Endodermal cell (in vitro differentiated cells): Measurements from ENCODE around the gene IRF2BP1. TPM values are rescaled to one million over a fixed set of nuclear protein-coding genes. Genes with fewer than 3 reads are reported as not detected.

Experiments
- DNase-seq: peaks from one replicate; pipeline ENCODE4 v3.0.0-alpha.2; 2017
- H3K27ac ChIP-seq: 2 replicates; pipeline ENCODE4 v1.5.1; 2013; ENCODE audit warnings: mild to moderate bottlenecking, low read depth, low read length, moderate library complexity
- H3K27me3 ChIP-seq: 2 replicates; pipeline ENCODE4 v1.6.1; 2013; ENCODE audit warnings: mild to moderate bottlenecking, low read length, moderate library complexity; ENCODE audit not compliant: insufficient read depth, control insufficient read depth, poor library complexity, severe bottlenecking
- H3K36me3 ChIP-seq: 2 replicates; pipeline ENCODE4 v1.7.0; 2013; ENCODE audit warnings: mild to moderate bottlenecking, low read length, moderate library complexity; ENCODE audit not compliant: control insufficient read depth, insufficient read depth
- H3K4me1 ChIP-seq: one replicate; pipeline ENCODE4 v1.7.0; 2013; ENCODE audit warnings: low read length; ENCODE audit not compliant: control insufficient read depth, insufficient read depth
- H3K4me3 ChIP-seq: 2 replicates; pipeline ENCODE4 v1.5.1; 2013; ENCODE audit warnings: mild to moderate bottlenecking, low read length, moderate library complexity
- H3K9ac ChIP-seq: 2 replicates; pipeline ENCODE4 v1.6.1; 2013; ENCODE audit warnings: mild to moderate bottlenecking, low read length, moderate library complexity; ENCODE audit not compliant: poor library complexity, severe bottlenecking; ENCODE audit errors: extremely low read depth
- H3K9me3 ChIP-seq: 2 replicates; pipeline ENCODE4 v1.6.1; 2013; ENCODE audit warnings: mild to moderate bottlenecking, low read length, moderate library complexity; ENCODE audit not compliant: control insufficient read depth
- H3K27ac Mint-ChIP-seq: 2 replicates; pipeline ENCODE4 v1.8.0; 2020; ENCODE audit warnings: mixed read lengths
- H3K27me3 Mint-ChIP-seq: 2 replicates; pipeline ENCODE4 v1.8.0; 2021; ENCODE audit warnings: mild to moderate bottlenecking, mixed read lengths; ENCODE audit not compliant: insufficient read depth
- H3K36me3 Mint-ChIP-seq: 2 replicates; pipeline ENCODE4 v1.8.0; 2020; ENCODE audit warnings: low read depth, mixed read lengths
- H3K4me1 Mint-ChIP-seq: 2 replicates; pipeline ENCODE4 v1.8.0; 2020; ENCODE audit warnings: mixed read lengths
- H3K4me3 Mint-ChIP-seq: 2 replicates; pipeline ENCODE4 v1.8.0; 2020; ENCODE audit warnings: mild to moderate bottlenecking, moderate library complexity, mixed read lengths
- H3K9me3 Mint-ChIP-seq: 2 replicates; pipeline ENCODE4 v1.8.0; 2020; ENCODE audit warnings: mild to moderate bottlenecking, mixed read lengths
- WGBS, 2 experiments: methylation state at CpG; one replicate each; pipeline versions ENCODE4 v1.1.5 to v1.1.7; 2013; ENCODE audit warnings: missing lambda C conversion rate in 2 of 2, mixed read lengths in 1 of 2; ENCODE audit not compliant: insufficient coverage in 1 of 2, insufficient read length in 1 of 2; 5-methylcytosine and 5-hydroxymethylcytosine counted together
- total RNA-seq, 2 donors: library from RNA; stranded (reverse); fragmentation: NEBNext Ultra II Directional in 1 of 2; extraction: Animal tissue kit (Norgen Biotek cat#: 25700) in 1 of 2; gene quantifications; 2 replicates in 1 of 2; 3 replicates in 1 of 2; pipeline ENCODE4 v1.2.1, GENCODE V29; 2021
- TF ChIP-seq, protein P1 (sequence below): fragments of 200-600 bp; sonication (generic); conservative IDR thresholded peaks from 2 replicates; pipeline ENCODE4 v1.5.0; 2021; ENCODE audit warnings: antibody characterized with exemption, mild to moderate bottlenecking

Gene IRF2BP1
- total RNA-seq, 2 donors from 2014 or later, result 23.8 to 30.3 TPM

DNA sequence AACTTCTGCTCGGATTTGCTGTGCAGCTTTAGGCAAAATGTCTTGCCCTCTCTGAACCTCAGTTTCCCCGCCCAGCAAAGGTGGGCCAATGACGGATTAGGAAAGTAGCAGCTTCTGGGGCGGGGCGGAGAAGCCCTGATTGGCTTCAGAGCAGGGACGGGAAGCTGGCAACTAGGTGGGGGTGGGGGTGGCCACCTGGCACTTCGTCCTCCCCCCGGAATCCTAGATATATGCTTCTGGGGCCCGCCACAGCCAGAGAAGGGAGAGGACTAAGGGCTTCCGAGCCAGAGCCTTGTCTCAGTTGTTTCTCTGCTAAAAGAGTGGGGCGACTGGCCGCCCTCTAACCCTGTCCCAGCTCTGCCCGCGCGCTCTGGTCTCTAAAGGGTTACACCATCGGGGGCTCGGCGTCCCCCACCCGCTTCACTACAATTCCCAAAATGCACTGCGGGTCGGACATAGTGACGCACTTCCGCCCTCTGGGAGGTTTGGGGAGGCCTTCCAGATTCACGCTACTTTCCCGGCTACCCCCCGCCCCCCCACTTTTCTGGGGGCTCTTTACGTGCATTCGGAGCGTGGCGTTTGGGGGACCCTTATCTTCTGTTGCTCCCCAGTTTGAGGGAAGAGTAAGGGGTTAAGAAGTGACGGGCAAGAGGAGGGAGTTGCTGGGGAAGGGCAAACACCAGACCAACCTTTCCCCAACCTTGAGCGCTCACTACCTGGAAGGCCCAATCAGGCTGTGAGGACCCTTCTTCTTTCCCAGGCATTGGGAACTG is 672 bp upstream of the IRF2BP1 start:
- peak overlapping the region; percentile 68 for H3K27ac ChIP-seq
- H3K4me3 ChIP-seq, result peak overlapping the region; percentile 90
- peak overlapping the region; percentile 81 for H3K9ac ChIP-seq
- H3K36me3 Mint-ChIP-seq, result peaks cover 4% of the 10 kb centered on the region
- peak overlapping the region; percentile 81 for H3K4me3 Mint-ChIP-seq
- WGBS, 2 experiments, result 1 to 11% methylated on average over 9 to 32 of the region's 32 CpGs
- peak overlapping the region; percentile 99 for H3K27ac Mint-ChIP-seq
- peaks cover 3% of the 10 kb centered on the region for H3K4me1 ChIP-seq
- TF ChIP-seq, protein P1, sequence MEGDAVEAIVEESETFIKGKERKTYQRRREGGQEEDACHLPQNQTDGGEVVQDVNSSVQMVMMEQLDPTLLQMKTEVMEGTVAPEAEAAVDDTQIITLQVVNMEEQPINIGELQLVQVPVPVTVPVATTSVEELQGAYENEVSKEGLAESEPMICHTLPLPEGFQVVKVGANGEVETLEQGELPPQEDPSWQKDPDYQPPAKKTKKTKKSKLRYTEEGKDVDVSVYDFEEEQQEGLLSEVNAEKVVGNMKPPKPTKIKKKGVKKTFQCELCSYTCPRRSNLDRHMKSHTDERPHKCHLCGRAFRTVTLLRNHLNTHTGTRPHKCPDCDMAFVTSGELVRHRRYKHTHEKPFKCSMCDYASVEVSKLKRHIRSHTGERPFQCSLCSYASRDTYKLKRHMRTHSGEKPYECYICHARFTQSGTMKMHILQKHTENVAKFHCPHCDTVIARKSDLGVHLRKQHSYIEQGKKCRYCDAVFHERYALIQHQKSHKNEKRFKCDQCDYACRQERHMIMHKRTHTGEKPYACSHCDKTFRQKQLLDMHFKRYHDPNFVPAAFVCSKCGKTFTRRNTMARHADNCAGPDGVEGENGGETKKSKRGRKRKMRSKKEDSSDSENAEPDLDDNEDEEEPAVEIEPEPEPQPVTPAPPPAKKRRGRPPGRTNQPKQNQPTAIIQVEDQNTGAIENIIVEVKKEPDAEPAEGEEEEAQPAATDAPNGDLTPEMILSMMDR, result no peak
- no peaks in the 10 kb centered on the region for H3K27me3 ChIP-seq
- H3K9me3 Mint-ChIP-seq, result no peaks in the 10 kb centered on the region
- H3K27me3 Mint-ChIP-seq, result no peaks in the 10 kb centered on the region
- H3K4me1 Mint-ChIP-seq, result peaks cover 11% of the 10 kb centered on the region
- H3K9me3 ChIP-seq, result no peaks in the 10 kb centered on the region
- peaks cover 3% of the 10 kb centered on the region for H3K36me3 ChIP-seq
- peak; percentile 96 for DNase-seq

DNA sequence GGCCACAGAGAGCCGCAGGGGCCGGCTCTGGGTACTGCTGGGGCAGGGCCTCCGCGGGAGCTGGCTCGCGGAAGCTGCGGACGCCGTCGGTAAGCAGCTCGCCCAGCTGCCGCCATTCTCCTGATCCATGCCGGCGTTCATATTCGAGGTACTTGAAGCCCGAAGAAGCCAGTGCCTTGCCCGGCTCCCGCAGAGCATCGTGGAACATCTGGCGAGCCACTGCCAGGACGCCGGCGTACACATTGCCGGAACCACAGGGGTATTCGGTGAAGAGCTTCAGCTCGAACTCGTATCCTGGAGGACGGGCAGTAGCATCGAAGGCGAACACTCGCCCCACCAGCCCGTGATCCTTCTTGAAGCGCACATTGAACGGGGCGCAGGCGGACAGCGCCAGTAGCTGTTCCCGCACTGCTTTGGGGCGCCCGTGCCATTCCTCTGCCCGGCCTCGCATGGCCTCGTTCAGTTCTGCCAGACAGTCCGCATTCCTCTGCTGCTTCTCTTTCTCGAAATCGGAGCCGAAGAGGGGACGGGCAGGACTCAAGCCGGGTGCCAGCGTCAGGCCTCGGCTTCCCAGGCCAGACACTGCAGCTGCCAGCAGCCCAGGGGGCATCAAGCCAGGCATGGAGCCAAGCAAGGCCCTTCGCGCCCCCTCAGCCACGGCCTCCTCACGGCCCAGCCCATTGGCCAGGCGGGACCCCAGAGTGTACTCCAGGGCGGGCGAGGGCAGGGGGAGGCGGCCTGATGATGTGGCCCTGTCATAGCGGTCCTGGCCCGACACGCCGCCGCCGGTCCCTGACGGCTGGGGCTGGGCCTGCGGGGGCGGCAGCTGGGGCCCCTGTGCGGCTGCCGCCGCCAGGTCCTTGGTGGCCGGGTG is 1.0 kb downstream of the IRF2BP1 start:
- Histone ChIP-seq H3K27ac (no peak overlapping the region), H3K9ac (peak overlapping the region; percentile 44), H3K36me3 (peaks cover 3% of the 10 kb centered on the region), H3K4me3 (peak overlapping the region; percentile 90), H3K9me3 (no peaks in the 10 kb centered on the region), H3K4me1 (peaks cover 6% of the 10 kb centered on the region), H3K27me3 (no peaks in the 10 kb centered on the region)
- DNase-seq, result peak; percentile 75
- WGBS, 2 experiments, result 72 to 76% methylated on average over 62 to 72 of the region's 72 CpGs
- peaks cover 24% of the 10 kb centered on the region for H3K4me1 Mint-ChIP-seq
- H3K36me3 Mint-ChIP-seq, result no peaks in the 10 kb centered on the region
- H3K4me3 Mint-ChIP-seq, result peak overlapping the region; percentile 81
- H3K9me3 Mint-ChIP-seq, result no peaks in the 10 kb centered on the region
- H3K27ac Mint-ChIP-seq, result no peak overlapping the region
- no peaks in the 10 kb centered on the region for H3K27me3 Mint-ChIP-seq
- TF ChIP-seq, protein P1, result no peak

DNA sequence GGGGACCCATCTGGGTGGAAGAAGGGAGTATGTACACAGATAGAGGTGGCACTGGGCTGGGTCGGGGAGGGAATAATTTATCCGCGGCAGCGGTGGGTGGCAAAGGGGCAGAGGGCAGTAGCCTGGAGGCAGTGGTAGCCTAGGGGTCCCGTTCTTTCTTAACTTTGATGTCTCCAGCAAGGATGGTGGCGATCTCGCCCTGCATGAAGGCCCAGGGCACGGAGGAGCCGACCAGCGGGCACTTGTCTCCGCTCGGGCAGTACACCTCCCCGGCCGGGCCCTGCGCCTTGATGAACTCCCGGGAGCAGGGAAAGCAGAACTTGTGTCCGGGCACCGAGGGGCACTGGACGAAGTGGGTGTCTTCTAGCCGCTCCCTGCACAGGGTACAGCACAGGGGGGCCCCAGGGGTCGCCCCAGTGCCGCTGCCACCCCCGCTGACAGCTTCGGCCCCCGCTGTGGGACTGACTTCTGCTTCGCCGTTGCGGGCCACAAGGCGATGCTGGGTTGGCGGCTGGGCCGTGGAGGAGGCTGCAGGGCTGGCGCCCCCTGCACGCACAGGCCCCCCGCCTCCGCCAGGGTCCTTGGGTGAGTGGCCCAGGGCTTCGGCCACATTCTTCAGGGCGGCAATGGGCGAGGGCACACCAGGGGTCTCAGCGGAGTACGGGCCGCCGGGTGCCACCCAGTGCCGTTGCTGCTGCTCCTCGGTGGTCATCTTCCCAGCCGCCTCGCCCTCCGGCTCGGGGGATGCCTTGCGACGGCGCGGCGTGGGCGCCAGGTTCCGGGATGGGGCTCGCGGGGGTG is 1.9 kb downstream of the IRF2BP1 start:
- 94 to 95% methylated on average over 39 to 57 of the region's 57 CpGs for WGBS, 2 experiments
- Mint-ChIP-seq H3K9me3 (no peaks in the 10 kb centered on the region), H3K4me1 (peaks cover 30% of the 10 kb centered on the region), H3K36me3 (no peaks in the 10 kb centered on the region), H3K27ac (no peak overlapping the region), H3K27me3 (no peaks in the 10 kb centered on the region), H3K4me3 (peak overlapping the region; percentile 63)
- Histone ChIP-seq H3K9ac (no peak overlapping the region), H3K4me1 (peaks cover 6% of the 10 kb centered on the region), H3K9me3 (no peaks in the 10 kb centered on the region), H3K4me3 (peak overlapping the region; percentile 49), H3K27ac (no peak overlapping the region), H3K36me3 (peaks cover 3% of the 10 kb centered on the region), H3K27me3 (no peaks in the 10 kb centered on the region)
- TF ChIP-seq, protein P1, result no peak
- DNase-seq, result peak; percentile 66
